HG03280 (cell line): ENCODE data around the gene OBSCN.

Experiments
- ATAC-seq: cut with Tn5 transposase; IDR thresholded peaks from one replicate; pipeline ENCODE4 v1.9.1; 2021; ENCODE audit warnings: mild to moderate bottlenecking, moderate library complexity; ENCODE audit not compliant: unreplicated experiment

The OBSCN gene

DNA sequence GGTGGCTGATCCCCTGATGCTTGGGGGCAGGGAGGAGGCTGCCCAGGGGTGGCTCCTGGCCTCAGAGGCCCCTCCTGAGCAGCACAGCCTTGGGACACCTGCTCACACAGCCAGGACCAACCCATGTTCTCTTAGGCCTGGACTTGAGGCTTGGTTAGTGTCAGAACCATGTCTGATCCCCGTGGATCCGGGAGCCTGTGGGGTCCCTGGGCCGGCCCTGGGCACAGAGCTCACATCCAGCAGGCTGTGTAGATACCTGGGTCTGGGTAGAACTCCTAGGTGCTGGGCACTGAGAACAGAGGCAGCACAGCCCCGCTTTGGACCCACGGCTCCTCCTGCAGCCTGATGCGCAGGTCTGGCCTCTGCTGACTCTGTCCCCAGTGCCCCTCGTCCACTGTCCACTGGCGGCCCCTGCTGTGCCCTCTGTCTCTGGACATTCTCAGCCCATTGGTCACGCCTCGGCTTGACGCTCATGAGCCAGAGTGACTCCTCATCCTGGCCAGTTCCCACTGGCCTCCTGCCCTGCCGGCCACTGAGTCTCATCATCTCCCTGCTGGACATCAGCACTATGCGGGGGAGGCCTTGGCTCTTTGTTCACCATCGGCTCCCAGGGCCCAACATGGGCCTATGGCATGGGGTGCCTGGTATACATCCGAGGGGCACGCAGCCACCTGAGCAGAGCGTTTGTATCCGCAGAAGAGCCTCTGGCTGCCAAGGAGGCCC lies 128.6 kb downstream of the OBSCN start:
- no peak for ATAC-seq

DNA sequence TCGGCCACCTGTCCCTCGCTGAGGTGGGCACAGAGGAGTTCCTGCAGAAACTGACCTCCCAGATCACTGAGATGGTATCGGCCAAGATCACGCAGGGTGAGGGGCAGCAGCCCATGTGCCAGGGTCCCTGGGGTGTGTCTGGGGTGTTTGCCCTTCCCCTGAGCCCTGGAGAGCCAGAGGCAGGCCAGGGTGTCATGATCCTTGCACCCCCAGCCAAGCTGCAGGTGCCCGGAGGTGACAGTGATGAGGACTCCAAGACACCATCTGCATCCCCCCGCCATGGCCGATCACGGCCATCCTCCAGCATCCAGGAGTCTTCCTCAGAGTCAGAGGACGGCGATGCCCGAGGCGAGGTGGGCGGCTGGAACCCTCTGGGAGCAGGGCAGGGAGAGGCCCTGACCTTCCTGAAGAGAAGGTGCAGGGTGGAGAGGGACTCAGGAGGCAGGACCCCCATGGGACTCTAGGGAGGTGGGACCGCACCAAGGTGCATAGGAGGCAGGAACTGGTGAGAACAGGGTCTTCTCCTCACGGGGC lies 129.3 kb downstream of the OBSCN start:
- no peak for ATAC-seq

DNA sequence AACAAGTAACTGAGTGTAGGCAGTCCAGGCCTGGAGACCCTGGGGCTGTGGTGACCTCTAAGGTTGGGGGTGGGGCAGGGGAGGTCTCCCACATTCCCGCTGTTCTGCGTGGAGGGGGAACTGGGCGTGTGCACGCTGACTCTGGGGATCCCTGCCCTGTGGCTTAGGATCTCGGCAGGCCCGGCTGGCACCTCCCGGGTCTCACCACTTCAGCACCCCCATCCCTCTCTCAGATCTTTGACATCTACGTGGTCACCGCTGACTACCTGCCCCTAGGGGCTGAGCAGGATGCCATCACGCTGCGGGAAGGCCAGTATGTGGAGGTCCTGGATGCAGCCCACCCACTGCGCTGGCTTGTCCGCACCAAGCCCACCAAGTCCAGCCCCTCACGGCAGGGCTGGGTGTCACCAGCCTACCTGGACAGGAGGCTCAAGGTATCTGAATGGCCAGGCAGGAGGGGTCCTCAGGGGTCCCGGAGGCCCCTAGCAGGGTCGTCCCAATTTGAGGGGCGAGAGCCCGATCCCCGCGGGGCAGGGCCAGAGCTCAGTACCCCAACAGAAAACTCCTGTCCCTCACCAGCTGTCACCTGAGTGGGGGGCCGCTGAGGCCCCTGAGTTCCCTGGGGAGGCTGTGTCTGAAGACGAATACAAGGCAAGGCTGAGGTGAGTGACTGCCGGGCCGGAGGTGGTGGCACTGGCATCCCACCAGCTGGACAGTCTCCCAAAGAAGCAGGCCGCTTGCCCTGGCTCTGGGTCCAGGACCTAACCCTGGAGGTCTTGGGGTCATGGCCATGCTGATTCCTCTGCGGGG lies 130.1 kb downstream of the OBSCN start:
- no peak for ATAC-seq

DNA sequence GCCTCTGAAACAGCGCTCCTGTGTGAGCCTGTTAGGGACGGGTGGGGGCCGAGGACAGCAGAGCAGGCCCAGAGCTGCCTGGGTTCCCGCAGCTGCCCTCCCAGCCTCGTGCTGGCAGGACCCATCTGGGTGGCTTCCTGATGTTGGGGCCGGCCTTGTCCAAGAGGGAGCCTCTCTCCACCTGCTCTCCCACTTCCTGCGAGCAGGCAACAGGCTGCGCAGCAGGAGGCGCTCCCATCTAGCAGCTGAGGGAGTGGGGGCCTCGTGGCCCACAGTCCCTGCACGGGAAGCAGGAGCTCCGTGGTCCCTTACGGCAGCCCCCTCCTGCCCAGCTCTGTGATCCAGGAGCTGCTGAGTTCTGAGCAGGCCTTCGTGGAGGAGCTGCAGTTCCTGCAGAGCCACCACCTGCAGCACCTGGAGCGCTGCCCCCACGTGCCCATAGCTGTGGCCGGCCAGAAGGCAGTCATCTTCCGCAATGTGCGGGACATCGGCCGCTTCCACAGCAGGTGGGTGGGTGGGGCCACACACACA lies 130.7 kb downstream of the OBSCN start:
- ATAC-seq = no peak

DNA sequence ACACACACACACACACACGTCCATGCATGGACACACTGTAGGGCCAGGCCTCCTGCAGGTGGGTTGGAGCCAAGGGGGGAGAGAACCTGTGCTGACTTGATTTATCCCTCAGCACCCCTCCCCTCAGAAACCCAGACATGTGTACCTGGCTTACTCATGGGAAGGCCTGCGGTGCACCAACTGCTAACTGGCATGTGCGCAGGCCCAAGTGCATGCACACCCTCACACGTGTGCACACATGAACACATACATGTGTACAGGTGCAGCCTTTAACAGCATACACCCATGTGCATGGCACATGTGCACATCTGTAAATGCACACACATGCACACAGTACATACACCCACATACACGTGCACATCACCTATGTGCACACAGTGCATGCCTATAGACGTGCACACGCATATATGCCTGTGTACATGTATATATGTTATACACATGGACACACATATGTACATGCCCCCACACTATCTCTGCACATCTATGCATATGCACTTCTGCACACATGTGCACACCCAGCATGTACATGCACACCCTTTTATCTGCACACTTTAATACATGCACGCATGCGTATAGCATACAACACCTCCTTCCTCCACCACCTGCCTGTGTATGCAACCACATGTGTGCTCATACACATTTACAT lies 131.3 kb downstream of the OBSCN start:
- ATAC-seq = no peak

DNA sequence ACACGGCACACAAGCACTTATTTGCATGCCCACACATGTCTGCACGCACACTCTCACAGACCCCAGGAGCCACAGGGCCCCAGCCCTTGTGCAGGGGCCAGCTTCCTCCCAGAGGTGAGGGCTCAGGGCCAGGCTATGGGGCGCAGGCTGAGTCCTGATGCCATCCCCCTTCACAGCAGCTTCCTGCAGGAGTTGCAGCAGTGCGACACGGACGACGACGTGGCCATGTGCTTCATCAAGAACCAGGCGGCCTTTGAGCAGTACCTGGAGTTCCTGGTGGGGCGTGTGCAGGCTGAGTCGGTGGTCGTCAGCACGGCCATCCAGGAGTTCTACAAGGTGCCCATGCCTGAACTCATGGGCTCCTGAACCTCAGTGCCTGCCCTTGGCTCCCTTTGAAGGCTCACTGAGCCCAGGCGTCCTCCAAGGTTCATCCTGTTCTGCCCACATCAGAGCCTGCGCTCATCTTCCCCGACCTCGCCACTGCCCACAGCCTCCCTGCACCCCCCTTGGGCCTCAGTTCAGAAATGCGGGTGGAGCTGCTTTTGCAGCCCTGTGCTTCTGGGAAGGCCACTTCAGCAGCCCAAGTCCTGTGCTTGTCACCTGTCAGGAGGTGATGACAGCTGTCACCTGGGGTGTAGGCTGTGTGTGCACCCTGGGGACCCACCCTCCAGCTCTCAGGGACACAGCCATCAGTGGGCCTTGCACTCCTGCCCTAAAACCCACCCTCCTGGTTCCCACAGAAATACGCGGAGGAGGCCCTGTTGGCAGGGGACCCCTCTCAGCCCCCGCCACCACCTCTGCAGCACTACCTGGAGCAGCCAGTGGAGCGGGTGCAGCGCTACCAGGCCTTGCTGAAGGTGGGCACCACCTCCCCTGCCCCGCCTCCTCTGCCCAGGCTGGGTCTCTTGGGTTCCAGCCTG lies 132.2 kb downstream of the OBSCN start:
- ATAC-seq = no peak

DNA sequence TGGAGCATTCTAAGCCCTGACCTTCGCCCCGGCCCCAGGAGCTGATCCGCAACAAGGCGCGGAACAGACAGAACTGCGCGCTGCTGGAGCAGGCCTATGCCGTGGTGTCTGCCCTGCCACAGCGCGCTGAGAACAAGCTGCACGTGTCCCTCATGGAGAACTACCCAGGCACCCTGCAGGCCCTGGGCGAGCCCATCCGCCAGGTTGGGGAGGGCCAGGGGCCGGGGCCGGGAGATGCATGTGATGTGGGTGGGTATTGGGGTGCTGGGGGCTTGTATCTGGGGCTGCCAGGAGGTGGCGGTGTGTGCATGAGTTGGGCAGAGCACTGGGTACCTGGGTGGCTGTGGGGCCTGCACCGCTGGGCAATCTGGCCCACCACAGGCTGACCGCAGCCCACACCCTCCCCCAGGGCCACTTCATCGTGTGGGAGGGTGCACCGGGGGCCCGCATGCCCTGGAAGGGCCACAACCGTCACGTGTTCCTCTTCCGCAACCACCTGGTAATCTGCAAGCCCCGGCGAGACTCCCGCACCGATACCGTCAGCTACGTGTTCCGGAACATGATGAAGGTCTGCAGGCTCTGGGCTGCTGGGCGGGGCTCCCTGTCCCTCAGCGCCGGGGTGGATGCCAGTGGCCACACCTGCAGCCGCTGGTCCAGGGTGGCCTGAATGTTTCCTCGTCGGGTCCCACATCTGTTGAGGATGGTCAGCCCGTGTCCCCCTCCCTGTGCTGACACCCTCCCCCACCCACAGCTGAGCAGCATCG lies 133.0 kb downstream of the OBSCN start:
- ATAC-seq = no peak

DNA sequence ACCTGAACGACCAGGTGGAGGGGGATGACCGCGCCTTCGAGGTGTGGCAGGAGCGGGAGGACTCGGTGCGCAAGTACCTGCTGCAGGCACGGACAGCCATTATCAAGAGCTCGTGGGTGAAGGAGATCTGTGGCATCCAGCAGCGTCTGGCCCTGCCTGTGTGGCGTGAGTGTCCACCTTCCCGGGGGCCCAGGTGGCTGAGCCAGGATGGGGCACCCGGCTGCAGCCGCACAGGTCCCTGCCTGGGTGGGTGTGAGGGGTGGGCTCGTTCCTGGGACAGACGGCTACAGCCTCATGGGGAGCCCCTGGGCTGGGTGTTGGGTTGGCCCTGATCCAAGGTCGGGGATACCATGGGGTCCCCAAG lies 133.6 kb downstream of the OBSCN start:
- ATAC-seq = no peak

DNA sequence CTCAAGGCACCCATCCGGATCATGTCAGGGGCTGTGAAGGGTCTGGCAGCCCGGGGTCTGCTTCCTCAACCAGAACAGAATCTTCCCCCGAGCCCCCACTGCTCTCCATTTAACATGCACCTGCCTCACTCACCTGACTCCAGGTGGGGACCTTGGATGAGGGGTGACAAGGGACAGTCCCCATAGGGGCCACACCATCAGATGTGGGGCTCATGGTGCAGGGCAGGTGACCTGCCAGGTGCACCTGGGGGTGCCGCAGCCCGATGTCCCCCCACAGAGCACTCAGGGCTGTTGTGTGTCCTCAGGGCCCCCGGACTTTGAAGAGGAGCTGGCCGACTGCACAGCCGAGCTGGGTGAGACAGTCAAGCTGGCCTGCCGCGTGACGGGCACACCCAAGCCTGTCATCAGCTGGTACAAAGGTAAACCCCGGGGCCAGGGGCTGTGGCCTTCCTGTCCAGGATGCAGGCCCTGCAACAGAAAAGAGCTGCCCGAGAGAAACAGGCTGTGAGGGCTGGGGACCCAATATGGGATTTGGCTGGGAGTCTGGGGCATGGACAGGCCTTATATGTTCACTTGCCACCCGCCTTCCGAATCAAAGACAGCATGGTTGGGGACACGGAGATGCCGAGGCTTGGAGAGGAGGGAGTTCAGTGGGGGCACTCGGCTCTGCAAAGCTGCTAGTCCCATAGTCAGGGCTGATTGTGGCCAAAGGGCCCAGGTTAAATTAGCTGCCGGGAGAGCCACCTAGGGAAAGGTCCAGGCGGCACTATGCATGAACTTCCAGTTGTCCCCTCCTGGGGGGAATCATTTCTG lies 134.2 kb downstream of the OBSCN start:
- no peak for ATAC-seq

DNA sequence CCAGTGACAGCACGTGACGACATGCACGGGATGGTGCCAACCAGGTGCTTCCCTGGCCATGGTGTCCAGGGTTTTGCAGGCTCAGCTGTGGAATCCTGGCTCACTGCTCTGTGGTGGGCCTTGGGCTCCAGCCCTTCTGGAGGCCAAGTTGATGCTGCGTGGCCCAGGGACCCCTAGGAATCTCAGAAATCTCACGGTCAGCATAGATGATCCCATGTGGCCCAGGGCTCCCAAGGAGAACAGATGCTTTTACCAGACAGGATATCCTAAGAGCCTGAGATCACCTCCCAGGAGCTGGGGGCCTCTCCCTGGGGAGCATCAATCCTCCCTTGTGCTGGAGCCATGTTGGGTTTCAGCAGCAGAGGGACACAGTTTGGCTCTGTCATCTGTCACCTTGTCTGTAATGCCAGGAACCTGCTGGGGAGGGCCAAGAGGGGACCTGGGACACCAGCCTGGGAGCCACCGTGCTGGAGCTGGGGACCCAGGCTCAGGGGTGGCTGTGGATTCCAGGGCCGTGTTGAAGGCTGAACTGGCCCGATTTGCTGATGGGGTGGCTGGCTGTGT lies 134.9 kb downstream of the OBSCN start:
- ATAC-seq = no peak

DNA sequence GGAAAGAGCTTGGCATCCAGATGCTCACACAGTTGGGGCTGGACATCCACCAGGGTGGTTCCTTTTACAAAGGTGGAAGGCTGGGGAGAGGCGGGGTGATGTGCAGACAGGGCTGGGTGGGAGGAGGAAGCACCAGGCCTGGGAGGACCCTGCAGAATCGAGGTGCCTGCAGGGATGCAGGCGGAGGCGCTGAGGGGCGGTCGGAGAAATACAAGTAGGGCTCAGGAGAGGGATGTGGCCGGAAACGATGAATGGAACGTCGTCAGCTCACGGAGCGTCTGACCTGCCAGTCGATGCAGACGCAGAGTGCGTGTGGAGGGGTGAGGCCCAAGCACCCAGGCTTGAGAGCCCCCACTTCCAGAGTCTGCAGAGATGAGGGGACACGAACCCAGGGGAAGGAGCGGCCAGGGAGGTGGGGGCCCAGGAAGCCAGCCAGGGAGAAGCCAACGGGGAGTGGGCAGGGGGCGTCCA lies 135.4 kb downstream of the OBSCN start:
- ATAC-seq = no peak

DNA sequence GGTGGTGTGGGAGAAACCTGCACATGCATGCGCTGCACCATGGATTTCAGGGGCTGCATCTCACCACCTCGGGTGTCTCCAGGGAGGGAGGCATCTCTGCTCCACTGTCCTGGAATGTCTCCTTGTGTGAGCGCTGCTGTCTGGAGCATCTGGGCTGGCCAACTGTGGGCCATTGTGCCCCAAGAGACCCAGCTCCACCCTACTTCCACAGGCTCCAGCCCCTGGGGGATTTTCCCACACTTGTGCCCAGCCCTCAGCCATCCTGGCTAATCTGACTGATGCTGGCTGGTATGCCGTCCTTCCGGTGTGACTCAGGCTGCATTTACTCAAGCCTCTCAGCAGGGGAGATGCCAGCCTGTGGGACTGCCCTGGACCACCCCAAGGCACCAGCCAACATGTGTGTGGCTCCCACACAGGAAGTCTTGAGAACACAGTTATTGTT lies 136.8 kb downstream of the OBSCN start:
- no peak for ATAC-seq

DNA sequence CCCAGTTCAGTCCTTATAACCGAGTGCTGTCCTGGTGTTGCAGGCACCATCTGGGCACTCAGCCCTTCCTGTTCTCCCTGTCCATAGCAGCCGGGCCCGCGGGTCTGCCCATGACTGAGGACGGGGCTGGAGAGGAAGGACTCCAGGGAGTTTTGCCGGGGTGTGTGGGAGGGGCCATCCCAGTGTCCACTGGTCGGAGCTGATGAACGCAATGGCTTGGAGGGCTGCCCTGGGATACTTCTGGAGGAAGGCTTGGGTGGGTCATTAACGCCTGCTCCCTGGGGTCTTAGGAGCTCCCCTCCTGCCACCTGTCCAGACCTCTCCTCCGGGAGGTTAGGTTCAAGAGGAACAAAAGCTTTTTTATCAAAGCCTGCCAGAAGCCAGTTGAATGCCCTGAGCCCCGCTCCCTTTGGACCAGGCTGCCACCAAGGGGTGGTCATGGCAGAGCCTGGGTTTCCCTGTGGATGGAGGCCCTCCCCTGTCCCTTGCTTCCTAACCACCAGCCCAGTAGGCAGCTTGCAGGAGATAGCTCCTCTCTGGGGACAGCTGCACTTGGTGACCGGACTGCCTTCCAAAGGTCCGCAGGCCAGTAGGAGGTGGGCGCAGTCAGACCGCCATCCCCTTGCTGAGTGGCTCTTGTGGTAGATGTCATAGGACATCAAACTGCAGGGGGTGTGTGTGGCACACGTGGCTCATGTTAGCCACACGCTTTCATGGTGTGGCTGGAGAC lies 137.5 kb downstream of the OBSCN start:
- ATAC-seq = no peak

DNA sequence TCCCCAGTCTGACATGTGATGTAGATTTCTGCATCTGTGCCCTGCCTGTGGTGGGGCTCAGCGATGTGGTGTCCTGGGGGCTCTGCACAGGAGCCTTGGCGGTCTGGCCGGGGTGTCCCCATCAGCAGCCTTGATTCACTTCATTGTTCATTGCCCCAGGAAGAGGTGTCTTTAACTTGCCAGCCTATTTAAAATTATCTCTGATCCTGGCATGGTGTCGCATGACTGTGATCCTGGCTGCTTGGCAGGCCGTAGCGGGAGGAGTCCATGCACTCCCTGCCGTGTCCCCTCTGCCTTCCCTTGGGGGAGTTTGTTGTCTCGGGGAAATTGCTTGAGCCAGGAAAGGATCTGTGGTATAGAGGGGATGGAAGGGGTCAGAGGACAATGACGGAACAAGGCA lies 138.9 kb downstream of the OBSCN start:
- no peak for ATAC-seq

DNA sequence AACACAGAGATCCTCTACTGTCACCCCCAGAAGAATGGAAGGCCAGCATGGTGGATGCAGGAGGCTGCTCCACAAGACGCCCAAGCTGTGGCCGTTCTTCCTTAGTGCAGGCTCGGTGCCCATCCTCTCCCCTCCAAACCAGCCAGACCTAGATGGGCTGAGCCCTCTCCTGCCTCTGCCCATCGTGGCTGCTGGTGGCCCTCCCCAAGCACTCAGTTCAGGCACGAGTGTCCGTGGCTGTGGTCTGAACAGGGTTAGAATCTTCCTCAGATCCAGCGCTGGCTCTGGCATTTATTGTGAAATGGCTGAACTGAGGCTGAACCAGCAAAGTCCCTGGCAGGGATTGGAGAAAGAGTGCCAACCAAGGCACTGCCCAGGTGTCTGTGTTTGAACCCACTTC lies 139.3 kb downstream of the OBSCN start:
- ATAC-seq = no peak

DNA sequence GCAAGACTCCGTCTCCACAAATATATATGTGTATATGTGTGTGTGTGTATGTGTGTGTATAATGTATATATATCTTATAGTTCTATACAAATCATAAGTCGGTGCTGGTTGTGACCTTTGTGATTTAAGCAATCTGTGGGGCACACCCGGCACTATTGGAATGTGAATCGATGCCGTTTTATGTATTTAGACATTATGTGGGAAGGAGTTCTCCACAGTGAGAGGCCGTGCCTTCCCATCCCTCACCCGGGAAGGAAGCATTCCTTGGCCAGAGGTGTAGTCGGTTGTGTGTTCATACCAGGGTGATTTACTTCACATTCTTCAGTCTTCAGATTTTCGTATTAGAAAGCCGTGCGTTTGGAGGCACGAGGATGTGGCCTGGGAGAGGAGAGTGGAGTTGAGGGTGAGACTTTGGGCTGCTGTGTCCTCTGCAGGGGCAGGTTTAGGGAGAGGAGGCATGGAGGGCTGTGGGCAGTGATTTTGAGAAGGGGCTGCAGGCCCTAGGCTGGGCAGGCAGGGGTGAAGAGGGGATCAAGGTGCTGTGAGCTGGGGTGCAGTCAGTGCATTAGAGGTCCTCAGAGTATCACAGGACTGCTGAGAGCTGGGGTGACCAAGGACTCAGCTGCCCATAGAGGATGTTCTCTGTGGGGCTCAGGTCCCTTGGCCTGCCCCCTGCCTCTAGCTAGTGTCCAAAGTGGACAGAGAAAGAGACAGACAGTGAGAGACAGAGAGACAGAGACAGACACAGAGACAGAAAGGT lies 141.0 kb downstream of the OBSCN start:
- no peak for ATAC-seq

DNA sequence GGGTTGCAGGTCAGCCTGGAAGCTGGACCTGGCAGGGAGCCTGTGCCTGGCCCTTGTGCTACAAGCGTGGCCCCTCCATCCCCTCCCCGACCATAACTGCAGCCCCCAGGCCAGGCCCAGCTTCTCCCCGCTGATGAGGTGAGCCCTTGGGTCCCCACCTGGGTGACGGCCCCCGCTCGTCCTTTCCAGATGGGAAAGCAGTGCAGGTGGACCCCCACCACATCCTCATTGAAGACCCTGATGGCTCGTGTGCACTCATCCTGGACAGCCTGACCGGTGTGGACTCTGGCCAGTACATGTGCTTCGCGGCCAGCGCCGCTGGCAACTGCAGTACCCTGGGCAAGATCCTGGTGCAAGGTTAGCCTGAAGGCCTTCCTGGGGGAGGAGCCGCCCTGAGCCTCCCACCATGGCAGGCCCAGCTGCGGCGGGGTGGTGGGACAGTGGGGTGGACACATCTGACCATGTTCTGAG lies 141.9 kb downstream of the OBSCN start:
- no peak for ATAC-seq
